Measurements from ENCODE around the gene PDZD4. TPM values are rescaled to one million over a fixed set of nuclear protein-coding genes. Genes with fewer than 3 reads are reported as not detected.

PDZD4 gene
- total RNA-seq, 2 donors from 2014 or later, result 0.82 to 5.0 TPM

DNA sequence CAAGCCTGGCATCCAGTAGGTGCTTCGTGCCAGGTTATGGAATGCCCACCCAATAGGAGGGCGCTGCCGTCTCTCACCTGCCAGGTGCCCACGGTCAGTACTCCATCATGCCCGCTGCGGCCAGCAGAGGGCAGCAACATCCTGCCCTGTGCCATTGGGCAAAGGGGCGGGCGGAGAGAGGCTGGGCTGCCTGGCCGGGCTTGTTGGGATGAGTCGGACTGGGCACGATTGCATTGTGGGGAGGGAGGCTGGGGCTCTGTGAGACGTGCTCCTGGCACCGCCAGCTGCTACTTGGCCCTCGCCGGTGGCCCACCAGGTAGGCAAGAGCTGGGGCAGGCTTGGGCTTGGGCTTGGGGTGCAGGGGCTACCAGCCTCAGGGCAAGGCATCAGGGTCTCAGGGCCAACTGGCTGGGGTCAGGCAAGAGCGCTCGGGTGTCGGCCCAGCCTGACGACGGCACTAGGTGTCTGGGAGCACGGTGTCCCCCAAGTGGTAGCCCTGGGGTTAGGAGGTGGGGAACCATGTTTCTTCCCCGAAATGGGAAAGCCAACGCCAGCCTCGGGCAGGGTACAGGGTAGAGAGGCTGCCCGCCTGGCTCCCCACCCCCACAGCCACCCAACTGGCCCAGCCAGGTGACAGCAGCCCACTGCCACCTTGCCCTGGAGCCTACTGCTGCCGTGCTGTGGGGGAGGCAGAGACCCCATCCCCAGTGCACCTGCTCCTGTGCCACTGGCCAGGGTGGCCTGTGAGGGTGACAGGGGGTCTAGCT lies 66.2 kb downstream of the PDZD4 start, which contains the start of gene PLXNB3:
PLXNB3 (plus strand) TSS at position 261 of the 767 bp plus-strand sequence. CDS start 1,287 bp downstream, outside the sequence.
- Mint-ChIP-seq H3K27me3 (ENCODE audit: low read depth) (peaks cover 9% of the 10 kb centered on the region), H3K36me3 (ENCODE audit: insufficient read depth in 2 of 2) (no peaks in the 10 kb centered on the region), H3K4me1 (ENCODE audit: low read depth) (peaks cover 17% of the 10 kb centered on the region), H3K4me3 (peak within 1 kb of the TSS in 1 of 2 donors; percentile 52), H3K27ac (no peak within 1 kb of the TSS), H3K9me3 (no peaks in the 10 kb centered on the region)
- DNase-seq, result peak; percentile 82 to 83
- peak; percentile 87 to 92 for ATAC-seq (replicated peaks in 1 of 2)

GRCh38 chrX:153763298-153763932 lies 66.9 kb downstream of the PDZD4 start:
- Mint-ChIP-seq H3K4me1 (ENCODE audit: low read depth) (peaks cover 17% of the 10 kb centered on the region), H3K9me3 (no peaks in the 10 kb centered on the region), H3K27me3 (ENCODE audit: low read depth) (peaks cover 9% of the 10 kb centered on the region), H3K36me3 (ENCODE audit: insufficient read depth in 2 of 2) (no peaks in the 10 kb centered on the region), H3K4me3 (no peak overlapping the region), H3K27ac (no peak overlapping the region)
- ATAC-seq (replicated peaks in 1 of 2) (peak in 1 of 2 donors; percentile 3), DNase-seq (no peak)

DNA sequence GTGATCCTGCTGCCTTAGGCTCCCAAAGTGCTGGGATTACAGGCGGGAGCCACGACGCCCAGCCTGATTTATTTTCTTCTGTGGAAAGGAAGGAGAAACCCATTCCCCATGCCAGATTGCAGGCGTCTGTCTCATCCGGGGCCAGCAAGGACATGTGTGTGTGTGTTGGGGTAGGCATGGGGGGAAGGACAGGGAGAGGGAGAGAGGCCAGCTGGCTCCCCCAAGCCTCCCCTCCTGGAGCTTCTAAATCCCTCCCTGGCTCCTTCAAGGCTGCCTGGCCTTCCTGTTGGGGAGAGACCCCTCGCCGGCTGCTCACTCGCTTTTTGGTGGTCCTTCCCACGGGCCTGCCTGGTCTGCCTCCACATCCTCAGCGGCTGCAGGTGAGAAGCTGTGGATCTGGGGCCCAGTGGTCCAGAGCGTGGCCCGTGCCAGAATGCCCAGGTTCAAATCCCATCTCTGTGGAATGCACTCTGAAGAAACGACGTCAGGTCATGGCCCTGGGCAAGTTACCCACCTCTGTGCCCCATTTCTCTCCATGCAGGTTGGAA lies 67.6 kb downstream of the PDZD4 start:
- peaks cover 9% of the 10 kb centered on the region for H3K27me3 Mint-ChIP-seq (ENCODE audit: low read depth)
- DNase-seq (no peak), ATAC-seq (replicated peaks in 1 of 2) (no peak)
- no peak overlapping the region for H3K4me3 Mint-ChIP-seq
- no peak overlapping the region for H3K27ac Mint-ChIP-seq
- peaks cover 17% of the 10 kb centered on the region for H3K4me1 Mint-ChIP-seq (ENCODE audit: low read depth)
- no peaks in the 10 kb centered on the region for H3K36me3 Mint-ChIP-seq (ENCODE audit: insufficient read depth in 2 of 2)
- no peaks in the 10 kb centered on the region for H3K9me3 Mint-ChIP-seq

GRCh38 chrX:153761863-153762262 lies 68.5 kb downstream of the PDZD4 start:
- no peak overlapping the region for H3K27ac Mint-ChIP-seq
- no peak for DNase-seq
- H3K9me3 Mint-ChIP-seq, result no peaks in the 10 kb centered on the region
- peaks cover 15% of the 10 kb centered on the region for H3K4me1 Mint-ChIP-seq (ENCODE audit: low read depth)
- no peak for ATAC-seq (replicated peaks in 1 of 2)
- H3K4me3 Mint-ChIP-seq, result no peak overlapping the region
- peaks cover 9% of the 10 kb centered on the region for H3K27me3 Mint-ChIP-seq (ENCODE audit: low read depth)
- no peaks in the 10 kb centered on the region for H3K36me3 Mint-ChIP-seq (ENCODE audit: insufficient read depth in 2 of 2)

GRCh38 chrX:153755136-153755535 lies 75.2 kb downstream of the PDZD4 start:
- Mint-ChIP-seq H3K27me3 (ENCODE audit: low read depth) (peaks cover 28% of the 10 kb centered on the region), H3K4me1 (ENCODE audit: low read depth) (no peaks in the 10 kb centered on the region), H3K4me3 (no peak overlapping the region), H3K36me3 (ENCODE audit: insufficient read depth in 2 of 2) (no peaks in the 10 kb centered on the region), H3K27ac (no peak overlapping the region), H3K9me3 (peaks cover 0 to 2% of the 10 kb centered on the region in 2 donors)
- DNase-seq, result no peak
- no peak for ATAC-seq (replicated peaks in 1 of 2)

Other genes starting within 250 kb of the PDZD4 start
- gene CCNQ, start 231.4 kb downstream of the PDZD4 start, total RNA-seq, result 10 to 100 TPM; 16.8 to 20.3 TPM
- gene DUSP9, start 183.3 kb downstream of the PDZD4 start, total RNA-seq, result not detected
- 1 to 10 TPM in 1 of 2 donors, under 1 TPM in 1; 0.50 to 1.2 TPM for gene PNCK, start 156.7 kb downstream of the PDZD4 start, total RNA-seq
- 1 to 10 TPM; 1.8 to 2.2 TPM for gene SLC6A8, start 142.6 kb downstream of the PDZD4 start, total RNA-seq
- gene BCAP31, start 106.2 kb downstream of the PDZD4 start, total RNA-seq, result 10 to 100 TPM; 91.5 to 94.1 TPM
- 1 to 10 TPM; 8.0 to 8.3 TPM for gene ABCD1, start 105.7 kb downstream of the PDZD4 start, total RNA-seq
- gene PLXNB3, start 66.3 kb downstream of the PDZD4 start, total RNA-seq, result 1 to 10 TPM in 1 of 2 donors, under 1 TPM in 1; 0.77 to 1.7 TPM
- not detected for gene SRPK3, start 49.5 kb downstream of the PDZD4 start, total RNA-seq
- 10 to 100 TPM; 34.0 to 41.0 TPM for gene IDH3G, start 36.2 kb downstream of the PDZD4 start, total RNA-seq
- gene SSR4, start 35.9 kb downstream of the PDZD4 start, total RNA-seq, result 100 to 1,000 TPM; 150 to 192 TPM
- 1 to 10 TPM; 1.8 to 2.1 TPM for gene L1CAM, start 55.6 kb upstream of the PDZD4 start, total RNA-seq
- not detected for gene AVPR2, start 74.1 kb upstream of the PDZD4 start, total RNA-seq
- 100 to 1,000 TPM; 147 to 158 TPM for gene ARHGAP4, start 95.7 kb upstream of the PDZD4 start, total RNA-seq
- gene NAA10, start 104.5 kb upstream of the PDZD4 start, total RNA-seq, result 10 to 100 TPM; 76.7 to 94.1 TPM
- gene RENBP, start 114.1 kb upstream of the PDZD4 start, total RNA-seq, result 10 to 100 TPM; 11.6 to 13.9 TPM
- 10 to 100 TPM; 59.3 to 65.8 TPM for gene HCFC1, start 141.3 kb upstream of the PDZD4 start, total RNA-seq
- 1 to 10 TPM; 9.1 to 9.8 TPM for gene TMEM187, start 142.2 kb upstream of the PDZD4 start, total RNA-seq
- gene IRAK1, start 189.4 kb upstream of the PDZD4 start, total RNA-seq, result 100 to 1,000 TPM; 131 to 150 TPM

Data from activated T-cell treated with anti-CD3 and anti-CD28 coated beads, Interleukin-2, amount 50 U/mL, for 72 hours (primary cell).